GM12801 (cell line): ENCODE data around the gene ACADVL.

Experiments
- TF ChIP-seq, protein P1 (sequence below): IDR thresholded peaks from one replicate; pipeline ENCODE4 v1.5.1; 2011; ENCODE audit warnings: control low read depth; ENCODE audit not compliant: insufficient read length; ENCODE audit errors: extremely low read depth

ACADVL gene

DNA sequence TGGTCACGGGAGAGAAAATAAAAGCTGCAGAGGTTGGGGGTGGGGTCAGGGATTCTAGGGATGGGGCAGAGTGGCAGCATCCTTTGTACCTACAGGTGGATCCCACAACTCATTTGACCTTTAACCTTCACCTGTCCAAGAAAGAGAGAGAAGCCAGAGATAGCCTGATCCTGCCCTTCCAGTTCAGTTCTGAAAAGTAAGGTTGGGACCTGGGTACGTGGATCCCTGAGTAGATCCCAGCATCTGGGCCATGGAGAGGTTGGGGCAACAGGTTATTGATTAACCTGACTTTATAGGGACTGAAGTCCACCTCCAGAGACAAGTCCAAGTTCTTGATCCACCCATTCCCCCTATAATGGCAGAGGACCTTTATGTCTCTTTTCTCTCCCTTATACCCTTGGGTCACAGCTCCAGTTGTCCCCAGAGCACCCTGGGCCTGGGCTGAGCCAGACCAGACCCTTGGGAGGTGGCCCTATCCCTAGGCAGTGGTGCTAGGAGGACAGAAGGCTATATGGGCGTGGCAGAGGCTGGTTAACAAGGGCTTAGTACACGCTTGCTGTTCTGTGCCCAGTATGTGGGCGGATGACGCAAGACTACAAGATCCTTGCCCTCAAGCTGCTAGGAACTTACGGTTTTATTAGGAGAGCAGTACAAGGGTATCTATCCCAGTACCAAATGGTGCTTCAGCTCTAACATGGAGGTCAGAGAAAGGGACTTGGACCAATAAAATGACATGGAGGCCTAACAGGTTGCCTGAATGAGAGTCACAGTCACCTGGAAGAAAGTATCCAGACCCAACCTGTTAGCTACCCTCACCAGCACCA, 39.2 kb downstream of the ACADVL start:
- TF ChIP-seq, protein P1, sequence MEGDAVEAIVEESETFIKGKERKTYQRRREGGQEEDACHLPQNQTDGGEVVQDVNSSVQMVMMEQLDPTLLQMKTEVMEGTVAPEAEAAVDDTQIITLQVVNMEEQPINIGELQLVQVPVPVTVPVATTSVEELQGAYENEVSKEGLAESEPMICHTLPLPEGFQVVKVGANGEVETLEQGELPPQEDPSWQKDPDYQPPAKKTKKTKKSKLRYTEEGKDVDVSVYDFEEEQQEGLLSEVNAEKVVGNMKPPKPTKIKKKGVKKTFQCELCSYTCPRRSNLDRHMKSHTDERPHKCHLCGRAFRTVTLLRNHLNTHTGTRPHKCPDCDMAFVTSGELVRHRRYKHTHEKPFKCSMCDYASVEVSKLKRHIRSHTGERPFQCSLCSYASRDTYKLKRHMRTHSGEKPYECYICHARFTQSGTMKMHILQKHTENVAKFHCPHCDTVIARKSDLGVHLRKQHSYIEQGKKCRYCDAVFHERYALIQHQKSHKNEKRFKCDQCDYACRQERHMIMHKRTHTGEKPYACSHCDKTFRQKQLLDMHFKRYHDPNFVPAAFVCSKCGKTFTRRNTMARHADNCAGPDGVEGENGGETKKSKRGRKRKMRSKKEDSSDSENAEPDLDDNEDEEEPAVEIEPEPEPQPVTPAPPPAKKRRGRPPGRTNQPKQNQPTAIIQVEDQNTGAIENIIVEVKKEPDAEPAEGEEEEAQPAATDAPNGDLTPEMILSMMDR, result no peak

DNA sequence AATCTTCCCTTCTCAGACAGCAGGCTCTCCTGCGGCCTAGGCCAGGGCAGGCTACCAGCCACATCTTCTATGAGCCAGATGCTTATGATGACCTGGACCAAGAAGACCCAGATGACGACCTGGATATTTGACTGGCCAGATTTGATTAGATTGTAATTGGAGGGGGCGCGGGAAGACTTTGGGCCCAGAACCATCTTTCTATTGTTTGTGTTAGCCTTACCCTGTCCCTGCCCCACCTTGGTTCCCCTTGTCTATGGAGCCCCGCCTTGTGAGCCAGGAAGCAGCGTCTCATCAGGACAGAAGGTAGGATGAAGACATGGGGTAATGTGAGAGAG, 39.8 kb downstream of the ACADVL start:
- TF ChIP-seq, protein P1, result no peak

DNA sequence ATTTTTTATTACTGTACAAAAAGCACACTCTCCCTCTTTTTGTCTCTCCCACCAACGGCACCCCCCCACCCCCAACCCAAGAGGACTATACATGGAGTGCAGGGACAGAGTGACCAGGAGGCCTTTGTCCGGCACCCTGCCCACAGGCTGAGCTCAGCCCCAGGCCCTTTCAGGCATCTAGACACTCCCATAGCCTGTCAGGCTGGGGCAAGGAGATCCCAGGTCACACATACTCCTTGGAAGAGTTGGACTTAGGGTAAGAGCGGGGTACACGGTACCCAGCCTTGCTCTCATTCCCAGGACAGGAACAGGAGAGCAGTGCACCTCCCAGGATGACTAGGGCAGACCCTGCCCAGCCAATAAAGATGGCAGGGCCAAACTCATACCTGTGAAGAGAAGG, 40.4 kb downstream of the ACADVL start:
- TF ChIP-seq, protein P1, result no peak

DNA sequence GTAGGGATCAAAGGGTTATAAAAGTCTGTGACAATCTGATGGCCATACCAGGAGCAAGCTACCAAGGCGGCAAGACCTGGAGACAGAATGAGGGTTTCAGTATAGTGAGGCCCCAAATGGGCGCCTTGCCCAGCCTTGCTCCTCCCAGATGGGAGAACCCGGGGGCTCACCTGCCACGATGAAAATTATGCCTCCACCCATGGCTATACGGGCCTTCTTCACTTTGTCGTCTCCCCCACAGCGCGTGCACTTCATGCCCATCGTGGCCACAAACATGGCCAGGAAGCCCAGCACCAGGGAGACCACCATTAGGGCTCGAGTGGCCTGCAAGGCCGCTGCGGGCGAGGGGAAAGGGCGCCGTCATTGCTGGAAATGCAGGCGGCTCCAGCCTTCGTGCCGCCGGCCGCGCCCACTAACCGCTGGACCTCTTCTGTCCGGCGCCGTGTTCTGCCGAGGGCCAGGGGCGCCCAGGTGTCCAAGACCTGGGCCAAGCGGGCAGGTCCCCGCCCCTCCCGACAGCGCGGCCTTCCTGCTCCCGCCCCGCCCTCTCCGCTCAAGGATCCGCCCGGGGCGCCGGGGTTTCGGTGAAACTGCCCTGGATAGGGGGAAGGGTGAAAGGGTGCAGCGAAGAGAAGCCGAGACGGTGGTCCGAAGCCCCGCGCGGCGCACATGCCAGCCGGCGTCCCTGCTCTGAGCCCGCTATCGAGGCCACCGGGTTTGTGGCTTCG, 41.1 kb downstream of the ACADVL start:
- TF ChIP-seq, protein P1, result no peak

DNA sequence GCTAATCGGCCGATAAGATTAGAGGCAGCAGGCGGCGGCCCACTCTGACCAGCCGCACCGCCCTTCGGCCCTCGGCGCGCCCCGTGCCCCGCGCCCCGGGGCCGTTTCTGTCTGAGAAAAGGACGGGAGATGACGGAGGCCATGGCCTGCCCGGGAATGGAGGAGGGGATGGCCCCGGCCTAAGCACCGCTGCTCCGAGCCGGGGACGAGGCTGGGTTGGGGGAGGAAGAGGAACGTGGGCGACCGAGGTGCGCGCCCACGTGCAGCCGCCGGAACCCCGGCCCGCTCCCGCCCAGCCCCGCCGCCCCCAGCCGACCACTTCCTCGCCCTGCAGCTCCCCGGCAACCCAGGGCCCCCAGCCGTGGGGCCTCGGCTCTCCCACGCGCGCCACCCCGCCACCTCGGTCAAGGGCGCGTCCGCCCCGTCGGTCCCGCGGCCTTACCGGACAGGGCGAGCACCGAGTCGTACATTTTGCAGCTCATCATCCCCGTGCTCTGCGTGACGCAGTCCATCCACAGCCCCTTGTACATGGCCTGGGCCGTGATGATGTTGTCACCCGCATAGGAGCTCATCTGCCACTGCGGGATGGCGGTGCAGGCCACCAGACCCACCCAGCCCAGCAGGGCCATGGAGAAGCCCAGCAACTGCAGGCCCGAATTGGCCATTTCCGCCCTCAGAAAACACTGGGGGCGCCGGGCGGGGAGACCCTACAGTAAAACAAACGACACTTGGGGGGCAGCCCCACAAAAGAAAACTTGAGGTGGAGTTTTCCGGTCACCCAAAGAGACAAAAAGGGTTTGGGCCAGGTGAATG, 41.8 kb downstream of the ACADVL start:
- TF ChIP-seq, protein P1, result no peak

DNA sequence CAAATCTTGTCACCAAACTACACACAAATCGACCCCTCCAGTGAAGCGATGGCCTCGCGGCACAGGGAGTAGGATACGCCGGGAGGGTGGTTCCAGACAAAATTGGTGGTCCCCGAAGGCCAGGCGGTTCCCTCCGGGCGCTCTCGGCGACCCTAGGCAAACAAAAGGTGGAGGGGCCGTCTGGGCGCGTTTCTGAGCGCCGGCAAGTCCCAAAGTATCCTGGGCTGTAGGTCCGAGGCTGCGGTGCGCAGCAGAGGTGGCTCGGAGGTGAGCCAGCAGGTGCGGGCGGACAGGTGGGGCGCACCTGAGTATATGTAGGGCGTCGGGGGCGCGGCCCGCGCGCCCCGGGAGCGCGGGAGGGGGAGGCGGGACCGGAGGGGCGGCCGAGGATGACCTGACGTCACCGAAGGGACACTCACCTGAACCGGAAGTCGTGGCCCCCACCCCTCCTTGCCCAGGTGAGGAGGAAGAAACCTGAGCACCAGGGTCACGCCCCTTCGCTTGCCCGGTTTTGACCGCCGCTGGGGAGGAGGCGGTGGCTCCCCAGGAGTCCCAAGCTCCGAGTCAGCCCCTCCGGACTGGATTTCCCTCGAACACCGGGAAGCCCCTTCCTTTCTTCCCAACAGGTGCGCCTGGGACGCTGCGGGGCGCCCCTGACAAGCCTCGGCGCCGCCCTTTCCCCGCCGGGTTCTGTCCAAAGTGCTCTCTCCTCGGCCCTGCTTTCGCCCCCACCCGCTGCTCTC, 42.6 kb downstream of the ACADVL start, which contains the start of gene CLDN7:
Gene CLDN7, minus strand, starts transcription at position 287 of the 743 bp plus-strand sequence. CDS start 435 bp downstream, outside the sequence.
- TF ChIP-seq, protein P1, result no peak
